ENCODE data around the gene RNF220.

The RNF220 gene

GRCh38 chr1:44591381-44591780, 186.3 kb downstream of the RNF220 start:
- DNase-seq = no peak

- no peak for DNase-seq
Observed at GRCh38 chr1:44592208-44593145, 187.4 kb downstream of the RNF220 start.

- DNase-seq = no peak
Observed at GRCh38 chr1:44594353-44594752, 189.3 kb downstream of the RNF220 start.

GRCh38 chr1:44594871-44595735, 190.0 kb downstream of the RNF220 start:
- peak; percentile 13 for DNase-seq

- DNase-seq = no peak
Observed at GRCh38 chr1:44596511-44596910, 191.5 kb downstream of the RNF220 start.

- no peak for DNase-seq
Observed at GRCh38 chr1:44598167-44598566, 193.1 kb downstream of the RNF220 start.

GRCh38 chr1:44602634-44603628, 197.9 kb downstream of the RNF220 start:
- DNase-seq = no peak

GRCh38 chr1:44603718-44604117, 198.7 kb downstream of the RNF220 start:
- no peak for DNase-seq

GRCh38 chr1:44604157-44604955, 199.3 kb downstream of the RNF220 start:
- no peak for DNase-seq

GRCh38 chr1:44605914-44606615, 201.0 kb downstream of the RNF220 start:
- DNase-seq = no peak

GRCh38 chr1:44606701-44607281, 201.7 kb downstream of the RNF220 start:
- DNase-seq = no peak

GRCh38 chr1:44608141-44608540, 203.1 kb downstream of the RNF220 start:
- no peak for DNase-seq

GRCh38 chr1:44609412-44609767, 204.3 kb downstream of the RNF220 start:
- DNase-seq = no peak

- no peak for DNase-seq
Observed at GRCh38 chr1:44609768-44610526, 204.9 kb downstream of the RNF220 start.

GRCh38 chr1:44610527-44611148, 205.6 kb downstream of the RNF220 start:
- DNase-seq = no peak

GRCh38 chr1:44611419-44611818, 206.4 kb downstream of the RNF220 start:
- no peak for DNase-seq

- DNase-seq = no peak
Observed at GRCh38 chr1:44611866-44612265, 206.8 kb downstream of the RNF220 start.

GRCh38 chr1:44613941-44614340, 208.9 kb downstream of the RNF220 start:
- no peak for DNase-seq

GRCh38 chr1:44616284-44616990, 211.4 kb downstream of the RNF220 start:
- DNase-seq = no peak

All from GDM1 (cell line).